NCI-H1436 treated with DMSO at 0.1 percent for 48 hours (cell line): ENCODE data around the gene LMO7.

ENCODE experiments used
- DNase-seq: peaks from one replicate; lab custom pipeline; 2025; lab: John Stamatoyannopoulos, UW

Gene LMO7

DNA sequence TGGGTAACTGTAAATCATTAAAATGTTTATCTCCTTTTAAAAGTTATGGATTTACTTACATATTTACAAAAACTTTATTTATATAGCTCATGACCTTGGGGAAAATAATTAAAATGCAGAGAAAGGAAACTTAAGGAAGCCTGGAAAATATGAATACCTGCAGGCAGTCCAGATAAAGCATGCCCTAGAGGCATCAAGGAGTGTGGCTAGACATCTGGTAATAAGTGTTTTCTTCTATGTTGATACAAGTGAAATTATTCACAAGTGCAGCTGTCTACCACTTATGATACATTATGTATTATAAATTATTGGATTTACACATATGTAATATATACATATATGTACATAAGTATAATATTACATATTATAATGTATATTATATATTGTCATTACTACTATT, 207.9 kb downstream of the LMO7 start:
- DNase-seq: no peak

DNA sequence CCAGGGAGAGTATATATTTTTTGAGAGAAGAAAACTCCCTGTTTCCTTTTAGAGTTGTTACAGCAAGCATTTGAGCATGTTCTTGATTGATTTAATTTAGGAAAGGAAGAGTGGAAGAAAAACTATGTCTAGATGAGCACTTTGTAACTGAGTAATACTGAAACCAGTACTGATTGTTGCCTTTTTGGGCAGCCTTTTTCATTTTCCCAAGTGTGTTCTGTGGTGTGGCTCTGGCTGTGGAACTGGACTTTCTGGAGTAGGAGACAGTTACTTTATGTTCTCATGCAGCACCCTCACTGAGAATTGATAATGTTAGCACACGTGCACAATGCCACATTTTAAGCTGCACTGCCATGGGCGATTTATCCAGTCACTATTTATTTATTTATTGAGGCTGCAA, 211.5 kb downstream of the LMO7 start:
- DNase-seq: no peak

DNA sequence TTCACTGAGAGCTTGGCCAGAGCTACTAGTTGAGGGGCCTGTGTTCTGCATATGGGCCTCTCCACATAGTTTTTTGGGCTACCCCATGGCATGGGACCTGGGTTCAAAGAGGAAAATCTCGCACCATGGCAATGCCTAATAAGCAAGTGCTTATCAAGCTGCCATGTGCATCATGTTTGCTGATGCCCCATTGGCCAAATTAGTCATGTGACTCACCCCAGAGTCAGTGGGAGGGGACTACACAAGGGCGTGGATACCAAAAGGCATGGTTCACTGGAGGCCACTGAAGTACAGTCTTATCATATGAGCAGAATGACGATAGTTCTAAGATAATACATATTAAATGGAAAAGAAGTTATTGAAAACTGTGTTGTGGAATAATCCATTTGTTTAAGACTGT, 214.8 kb downstream of the LMO7 start:
- DNase-seq: no peak

DNA sequence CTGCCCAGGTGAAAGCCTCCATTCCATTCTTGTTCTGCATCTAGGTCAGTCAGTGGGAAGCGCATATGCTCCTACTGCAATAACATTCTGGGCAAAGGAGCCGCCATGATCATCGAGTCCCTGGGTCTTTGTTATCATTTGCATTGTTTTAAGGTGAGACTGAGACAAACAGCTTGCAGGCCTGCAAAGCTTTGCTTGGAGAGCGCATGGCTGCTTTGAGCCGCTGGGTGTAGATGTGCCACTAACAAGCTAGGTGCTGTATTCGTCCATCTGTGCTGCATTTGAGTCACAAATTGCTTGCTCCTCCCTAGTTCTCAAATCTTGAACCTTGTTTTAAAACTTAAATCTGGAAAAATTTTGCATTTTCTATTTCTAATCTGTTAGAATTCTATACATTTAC, 219.1 kb downstream of the LMO7 start:
- DNase-seq: no peak

DNA sequence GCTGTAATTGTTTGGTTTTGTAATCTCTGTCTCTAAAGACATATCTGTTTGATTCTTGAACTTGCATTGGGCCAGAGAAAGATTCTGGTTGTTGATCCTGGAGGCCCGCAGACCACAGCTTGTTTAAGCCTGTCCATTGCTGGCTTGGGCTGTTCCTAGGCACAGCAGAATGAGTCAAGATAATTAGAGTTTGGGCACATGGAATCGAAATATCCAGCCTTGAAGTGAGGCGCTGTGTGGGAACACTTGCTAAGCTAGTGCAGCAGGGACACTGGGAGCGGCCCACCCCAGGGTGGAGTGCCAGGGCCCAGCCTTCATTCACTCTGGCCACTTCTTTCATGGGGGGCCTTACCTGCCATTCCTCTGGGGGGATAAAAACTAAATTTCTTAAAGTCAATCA, 219.7 kb downstream of the LMO7 start:
- no peak for DNase-seq

DNA sequence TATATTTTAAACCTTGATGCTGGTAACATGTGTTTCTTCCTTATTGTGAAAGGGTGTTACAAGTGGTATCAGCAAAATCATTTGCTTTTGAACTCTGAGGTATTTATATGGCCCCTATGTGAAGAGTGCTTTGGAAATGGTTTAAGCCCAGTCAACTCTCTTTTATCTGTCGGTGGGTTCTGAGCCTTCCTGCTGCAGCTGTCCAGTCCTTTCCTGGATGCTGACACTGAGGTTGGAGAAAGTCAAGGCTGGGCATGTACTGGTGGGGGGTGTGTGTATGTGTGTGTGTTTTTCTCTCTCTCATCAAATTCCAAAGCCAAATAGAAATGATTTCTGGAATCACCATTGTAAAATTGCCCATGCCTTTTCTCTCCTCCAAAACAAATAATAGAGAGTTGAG, 221.2 kb downstream of the LMO7 start:
- no peak for DNase-seq

DNA sequence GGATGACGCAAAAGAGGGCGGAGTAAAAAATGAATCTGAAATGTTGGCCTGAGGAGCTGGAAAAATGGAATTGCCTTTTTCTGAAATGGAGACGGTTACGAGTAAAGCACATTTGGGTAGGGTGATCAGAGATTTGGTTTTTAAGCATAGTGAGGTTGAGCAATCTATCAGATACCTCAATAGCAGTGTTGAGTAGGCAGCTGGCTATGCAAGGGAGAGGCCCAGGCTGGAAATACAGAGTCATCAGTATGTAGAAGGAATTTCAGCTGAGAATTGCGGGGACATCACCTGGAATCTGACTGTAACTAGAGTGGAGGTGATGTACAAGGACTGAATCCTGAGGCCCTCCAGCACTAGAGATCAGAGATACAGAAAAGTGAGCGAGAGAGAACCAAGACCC, 224.8 kb downstream of the LMO7 start:
- no peak for DNase-seq

DNA sequence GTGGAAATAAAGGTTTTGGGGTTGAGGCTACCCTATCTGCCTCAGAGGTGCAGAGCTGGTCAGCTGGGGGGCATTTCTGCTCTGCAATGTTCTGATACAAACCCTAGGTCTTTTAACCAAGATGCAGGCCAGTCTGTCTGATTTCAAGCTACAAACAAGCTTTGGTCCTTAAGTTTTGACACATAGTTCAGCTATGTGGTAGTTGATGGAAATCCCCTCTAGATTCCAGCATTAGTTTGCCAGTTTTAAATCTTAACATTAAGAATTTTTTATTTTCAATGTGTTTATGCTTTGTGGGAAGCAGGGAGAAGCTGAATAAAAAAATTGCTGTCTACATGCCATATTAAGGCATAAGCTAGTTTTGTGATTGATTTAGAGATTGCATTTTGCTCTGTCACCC, 225.7 kb downstream of the LMO7 start:
- no peak for DNase-seq

DNA sequence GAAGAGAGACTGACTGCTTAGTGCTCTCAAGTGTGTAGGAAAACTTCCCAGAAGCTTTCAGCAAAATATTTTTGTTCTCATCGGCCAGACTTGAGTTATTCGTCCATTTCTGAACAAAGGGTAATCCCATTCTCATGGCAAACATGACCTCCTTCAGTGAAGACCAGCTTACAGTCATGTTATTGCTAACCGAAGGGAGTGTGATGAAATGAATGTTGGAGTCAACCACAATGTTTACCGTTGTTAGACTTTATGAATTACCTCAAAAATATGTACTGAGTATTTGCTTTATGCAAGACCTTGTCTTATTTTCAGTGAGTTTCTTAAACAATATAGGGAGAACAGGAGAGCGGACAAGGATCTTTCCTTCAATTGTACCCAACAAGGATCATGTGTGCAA, 228.6 kb downstream of the LMO7 start:
- no peak for DNase-seq

DNA sequence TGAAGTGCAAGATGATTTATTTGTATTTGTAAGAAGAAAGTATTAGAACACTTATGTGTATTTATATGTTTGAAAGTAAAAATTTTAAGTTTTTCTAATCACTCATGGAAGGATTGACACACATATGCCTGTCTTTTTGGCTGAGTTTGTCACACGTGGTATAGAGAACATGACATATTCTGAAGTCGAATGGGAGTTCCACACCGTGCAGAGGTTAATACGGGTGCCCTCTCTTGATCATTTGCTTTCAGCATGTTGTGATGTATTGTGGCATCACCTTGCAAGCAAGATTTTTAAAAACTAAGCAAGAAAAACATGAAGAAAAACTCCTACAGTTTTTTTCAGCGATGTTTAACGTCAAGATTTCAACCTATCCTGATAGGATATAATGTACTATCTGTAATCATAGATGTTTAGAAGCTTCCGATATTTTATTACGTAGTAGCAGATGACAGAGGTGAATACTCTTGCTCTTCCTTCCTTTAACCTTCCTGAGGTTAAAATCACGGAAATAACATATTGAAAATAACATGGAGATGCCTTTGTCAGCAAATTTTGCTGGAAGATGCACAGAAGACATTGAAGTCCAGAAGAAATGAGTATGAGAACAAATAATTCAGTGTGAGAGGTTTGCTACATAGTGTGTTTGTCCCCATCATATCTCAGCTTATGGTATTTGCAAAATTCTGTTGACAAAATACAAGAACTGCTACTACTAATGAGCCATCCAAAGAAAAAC, 231.4 kb downstream of the LMO7 start:
- DNase-seq: no peak

DNA sequence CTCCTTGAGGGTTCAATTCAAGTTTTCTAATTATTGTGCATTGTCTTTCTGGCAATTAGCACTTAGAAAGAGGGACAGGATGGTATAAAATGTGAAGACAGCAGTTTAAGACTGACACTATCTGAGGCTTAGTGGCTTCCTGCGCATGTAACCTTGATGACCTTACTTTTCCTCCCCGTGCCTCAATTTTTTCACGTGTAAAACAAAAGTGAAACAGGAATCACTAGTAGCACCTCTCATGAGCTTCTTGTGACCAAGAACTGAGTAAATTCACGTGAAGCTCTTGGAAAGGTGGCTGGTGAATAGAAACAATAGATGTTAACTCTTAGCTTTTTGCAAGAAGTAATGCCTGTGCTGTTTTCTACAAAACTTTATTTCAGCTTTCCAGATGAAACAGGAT, 233.9 kb downstream of the LMO7 start:
- no peak for DNase-seq

DNA sequence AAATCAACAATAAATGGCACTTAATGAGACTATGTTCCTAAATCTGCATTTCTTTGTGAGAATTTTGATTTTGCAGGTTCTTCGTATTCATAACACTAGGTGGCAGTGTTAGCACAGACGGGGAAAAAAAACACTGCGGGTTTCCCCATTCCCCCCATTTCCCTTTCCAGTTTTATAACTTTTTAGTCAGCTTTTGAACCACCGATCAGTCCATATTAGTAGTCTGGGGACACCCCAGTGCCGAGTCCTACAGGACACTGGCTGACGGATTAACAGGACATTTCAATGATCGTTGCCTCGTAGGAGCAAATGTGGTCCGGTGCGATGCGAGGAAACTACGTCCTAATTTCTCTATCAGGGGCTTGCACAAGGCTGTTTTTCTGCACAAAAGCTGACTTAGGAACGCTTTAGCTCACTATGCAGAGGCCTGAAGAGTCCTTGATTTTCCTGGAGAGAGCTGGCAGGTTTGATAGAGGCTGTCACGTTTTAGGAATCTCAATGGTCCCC, 234.3 kb downstream of the LMO7 start:
- no peak for DNase-seq

DNA sequence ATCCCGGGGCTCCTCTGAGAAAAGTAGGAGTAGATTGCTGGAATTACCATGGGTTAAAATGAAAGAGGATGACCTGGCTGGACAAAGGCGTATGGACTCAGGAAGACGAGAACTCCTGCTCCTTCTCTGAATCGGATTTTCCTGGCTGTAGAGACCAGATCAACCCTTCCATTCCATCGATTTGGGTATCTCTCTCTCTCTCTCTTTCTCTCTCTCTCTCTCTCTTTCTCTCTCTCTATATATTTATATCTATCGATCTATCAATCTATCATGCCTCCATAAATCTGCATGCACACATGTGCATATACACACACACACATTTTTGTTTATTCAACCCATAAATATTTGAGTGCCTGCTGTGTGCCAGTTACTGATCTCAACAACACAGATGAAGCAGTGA, 234.9 kb downstream of the LMO7 start:
- no peak for DNase-seq

DNA sequence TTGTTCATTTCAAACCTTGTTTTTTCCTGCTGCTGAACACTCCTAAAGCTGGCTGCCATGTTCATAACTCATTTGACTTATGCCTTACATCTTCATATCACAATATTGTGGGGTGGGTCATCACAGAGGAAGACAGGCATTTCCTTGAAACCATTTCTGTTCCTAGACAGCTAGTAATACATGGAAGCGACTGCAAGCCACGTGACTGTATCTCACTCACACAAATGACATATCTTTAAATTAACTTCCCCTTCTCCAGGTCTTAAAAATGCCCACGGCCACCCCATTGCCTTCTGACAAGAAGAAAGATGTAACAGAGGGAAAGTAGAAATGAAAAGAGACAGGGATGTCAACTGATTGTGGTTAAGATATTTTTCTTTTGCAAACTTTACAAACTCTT, 236.8 kb downstream of the LMO7 start:
- no peak for DNase-seq

DNA sequence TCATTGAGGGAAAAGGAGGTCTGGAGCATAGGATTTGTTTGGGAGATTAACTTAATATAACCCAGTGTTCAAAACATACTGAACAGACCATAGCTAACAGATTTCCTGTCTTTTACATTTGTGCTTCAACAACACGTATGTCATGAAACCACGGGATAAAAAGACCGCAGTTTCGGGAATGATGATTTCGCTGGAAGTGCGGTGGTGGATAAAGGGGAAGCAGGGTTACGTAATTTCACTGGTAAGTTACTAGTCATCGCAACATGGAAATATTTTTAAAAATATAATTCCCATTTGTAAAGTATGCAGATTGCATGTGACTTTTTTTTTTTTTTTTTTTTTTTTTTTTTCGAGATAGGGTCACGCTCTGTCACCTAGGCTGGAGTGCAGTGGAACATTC, 237.4 kb downstream of the LMO7 start:
- no peak for DNase-seq

DNA sequence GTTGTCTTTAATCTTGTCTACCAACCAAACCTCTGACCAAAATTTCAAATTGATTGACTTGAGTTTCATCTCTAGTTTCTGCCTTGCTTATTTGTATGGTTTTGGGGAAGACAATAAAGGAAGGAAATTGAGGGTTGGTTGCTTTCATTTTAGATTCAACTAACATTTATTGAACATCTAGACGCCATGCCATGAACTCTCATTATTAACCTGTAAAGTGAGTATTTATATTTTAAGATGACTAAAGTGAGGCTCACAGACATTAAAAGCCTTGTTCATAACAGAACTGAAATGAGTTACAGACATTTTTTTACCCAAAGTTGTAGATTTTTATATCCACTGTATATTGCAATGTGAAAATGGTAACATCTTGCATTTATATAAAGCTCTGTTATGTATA, 239.3 kb downstream of the LMO7 start:
- no peak for DNase-seq

DNA sequence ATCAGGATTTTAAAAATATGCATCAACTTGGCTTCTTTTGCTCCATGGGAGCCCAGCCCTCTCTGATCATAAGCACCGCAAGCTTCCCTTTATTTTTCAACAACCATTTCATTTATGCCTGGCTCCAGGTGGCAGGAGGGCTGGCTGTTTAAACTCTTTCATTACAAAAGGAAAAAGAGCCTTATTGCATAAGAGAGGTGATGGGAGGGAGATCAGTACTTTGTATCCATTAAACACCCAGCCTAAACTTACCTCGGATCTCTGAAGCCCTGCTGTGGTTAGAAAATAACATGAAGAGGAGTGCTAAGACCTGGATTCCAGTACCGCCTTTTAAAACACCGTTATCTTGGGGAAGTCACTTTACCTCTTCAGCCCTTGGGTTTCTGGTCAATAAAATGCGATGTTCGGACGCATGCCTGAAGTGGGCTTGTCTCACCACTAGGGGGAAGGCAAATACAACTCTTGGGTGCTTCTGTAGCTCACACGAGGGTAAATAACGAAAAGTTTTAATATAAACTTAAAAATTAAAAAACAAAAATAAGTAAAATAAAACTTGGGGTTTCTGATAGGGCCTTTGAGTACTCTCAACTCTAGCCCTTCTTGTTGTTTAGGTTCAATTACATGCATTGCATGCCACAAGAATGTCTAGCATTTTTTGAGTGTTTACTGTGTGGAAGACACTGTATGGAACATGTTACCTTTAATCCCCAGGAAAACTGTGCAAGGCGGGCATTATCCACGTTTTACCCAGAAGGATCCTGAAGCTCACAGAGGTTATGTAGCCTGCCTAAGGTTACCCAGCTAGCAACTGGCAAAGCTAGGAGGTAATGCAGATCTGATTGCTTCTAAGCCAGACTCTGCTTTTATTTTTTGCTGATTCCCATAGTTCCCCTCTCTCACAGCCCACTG, 240.3 kb downstream of the LMO7 start:
- DNase-seq: peak; percentile 6

DNA sequence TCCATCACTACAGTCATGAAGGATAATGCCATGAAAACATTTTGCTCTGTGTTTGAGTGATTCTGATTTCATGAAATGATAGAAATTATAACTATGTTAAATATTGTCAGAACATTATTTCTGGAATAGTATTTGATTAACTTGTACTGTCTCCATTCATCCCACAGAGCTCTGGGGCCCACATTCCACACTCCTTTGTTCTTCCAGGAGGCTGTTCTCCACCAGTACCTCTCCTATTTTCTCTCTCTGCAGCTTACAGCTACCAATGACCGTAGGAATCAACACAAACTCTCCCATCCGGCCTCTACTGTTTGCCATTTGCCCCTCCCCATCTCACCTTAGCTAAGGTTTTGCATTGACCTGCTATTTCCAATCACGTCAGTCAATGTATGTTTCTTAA, 240.9 kb downstream of the LMO7 start:
- no peak for DNase-seq

DNA sequence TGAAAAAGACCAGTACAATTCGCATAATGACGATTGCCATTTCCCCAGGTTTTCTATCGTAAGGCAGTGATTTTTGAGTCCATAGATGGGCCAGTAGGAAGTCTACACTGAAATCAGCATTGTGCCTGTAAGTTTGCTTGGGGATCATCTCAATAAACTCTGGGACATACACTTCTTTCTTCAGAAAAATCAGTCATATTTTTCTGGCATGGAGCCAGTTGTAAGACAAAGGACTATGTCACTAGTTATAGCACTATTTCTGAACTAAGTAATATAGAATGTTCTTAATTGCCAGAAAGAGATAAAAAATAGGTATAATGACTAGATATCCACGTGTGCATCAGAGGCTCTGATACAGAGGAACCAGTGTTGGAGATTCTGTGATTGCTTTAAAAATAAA, 243.5 kb downstream of the LMO7 start:
- DNase-seq: no peak

DNA sequence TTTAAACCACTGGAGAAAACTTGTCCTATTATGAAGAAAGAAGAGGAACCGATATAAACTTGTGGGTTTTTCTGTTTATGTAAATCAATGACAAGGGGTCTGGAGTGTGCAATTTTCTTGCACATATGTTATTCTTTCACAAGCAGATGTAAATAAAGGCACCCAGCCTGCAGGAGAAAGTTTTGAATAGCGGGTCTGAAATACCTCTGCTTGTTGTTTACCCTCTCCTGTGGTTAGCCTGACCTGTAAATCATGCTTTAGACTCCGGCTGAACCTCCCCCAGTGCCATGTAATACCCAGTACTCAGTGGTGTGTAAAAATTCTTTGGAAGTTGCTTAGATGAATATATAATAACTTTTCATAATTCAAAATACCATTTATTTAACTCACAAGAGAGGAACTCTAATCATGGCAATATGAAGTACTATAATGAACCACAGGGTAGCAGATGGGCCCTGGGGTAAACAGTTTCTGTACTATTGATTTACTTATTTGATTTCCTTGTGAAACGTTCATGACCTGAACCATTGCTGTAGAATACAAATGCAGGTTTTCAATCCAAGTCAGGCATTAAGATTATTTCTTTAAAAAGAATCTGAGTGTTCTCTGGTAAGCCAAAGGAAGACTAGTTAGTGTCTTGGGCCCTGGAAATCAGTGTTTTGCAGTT, 245.1 kb downstream of the LMO7 start:
- no peak for DNase-seq

DNA sequence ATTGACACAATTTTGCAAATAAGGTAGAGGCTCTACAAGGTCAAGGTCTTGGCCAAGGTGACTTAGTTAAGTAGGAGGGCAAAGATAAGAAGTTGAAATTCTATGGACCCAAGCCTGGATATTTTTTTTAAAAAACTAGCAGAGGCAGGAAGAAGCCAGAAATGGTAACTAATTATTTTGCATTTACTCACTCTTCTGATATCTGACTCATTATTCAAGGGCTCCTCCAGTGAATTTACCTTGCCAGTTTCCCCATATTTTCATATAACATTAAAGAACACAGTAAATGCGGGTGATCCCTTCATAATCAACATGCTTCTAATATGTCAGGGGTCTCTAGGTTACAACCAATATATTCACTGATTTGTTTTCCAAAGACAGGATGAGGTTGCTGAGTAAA, 246.1 kb downstream of the LMO7 start:
- no peak for DNase-seq

DNA sequence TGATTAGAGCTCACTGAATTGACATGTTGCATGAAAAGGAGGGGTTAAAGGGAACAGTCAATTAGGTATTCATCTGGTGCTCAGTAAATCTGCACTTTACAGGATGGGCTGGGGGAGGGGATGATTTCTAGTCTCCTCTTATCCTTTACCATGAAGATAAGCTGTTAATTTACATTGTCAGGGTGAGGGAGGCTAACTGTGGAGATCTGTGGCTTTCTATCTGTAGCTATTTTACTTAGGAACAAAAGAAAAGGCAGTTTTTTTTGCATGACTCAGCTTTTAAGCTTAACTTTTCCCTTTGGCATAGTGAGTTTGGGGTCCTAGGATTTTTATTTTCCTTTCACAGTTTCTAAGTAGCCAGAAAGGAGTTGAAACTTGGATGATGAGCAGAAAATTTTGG, 253.3 kb downstream of the LMO7 start:
- DNase-seq: no peak

DNA sequence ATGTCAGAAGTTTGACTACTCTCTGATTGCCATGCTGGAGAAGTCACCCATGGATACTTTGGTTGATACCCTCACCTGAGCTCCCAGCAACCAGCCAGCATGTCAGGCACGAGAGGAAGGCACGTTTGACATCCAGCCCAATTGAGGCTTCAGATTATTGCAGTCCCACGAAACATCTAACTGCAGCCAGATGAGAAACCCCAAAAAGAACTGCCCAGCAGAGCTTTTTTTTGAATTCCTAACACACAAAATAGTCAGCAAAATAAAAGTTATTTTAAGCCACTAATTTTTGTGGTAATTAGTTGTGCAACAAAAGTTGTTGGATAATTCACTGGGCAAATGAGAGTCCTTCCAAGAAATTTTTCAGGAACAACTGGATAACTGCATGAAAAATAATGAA, 259.0 kb downstream of the LMO7 start:
- no peak for DNase-seq
